Endothelial cell of umbilical vein (primary cell): ENCODE results near the gene CST8.

Source experiments
- POLR2A ChIP-seq: IDR thresholded peaks from 2 replicates; pipeline ENCODE4 v1.6.1; 2012; ENCODE audit warnings: low read depth, mild to moderate bottlenecking, control low read depth, low read length
- POLR2AphosphoS5 ChIP-seq: IDR thresholded peaks from 2 replicates; pipeline ENCODE4 v1.6.1; 2012; ENCODE audit warnings: low read depth, mild to moderate bottlenecking, control low read depth, low read length, moderate library complexity; ENCODE audit not compliant: insufficient read depth
- TF ChIP-seq, protein P1 (sequence below), 2 donors: IDR thresholded peaks; 1 replicate in 1 of 2; 2 replicates in 1 of 2; pipeline ENCODE4 v1.5.1; 2011; ENCODE audit warnings: low read length in 2 of 2, mild to moderate bottlenecking in 2 of 2, moderate library complexity in 2 of 2, control low read depth in 1 of 2, inconsistent platforms in 1 of 2, low read depth in 1 of 2; ENCODE audit not compliant: insufficient read depth in 1 of 2; ENCODE audit errors: extremely low read depth in 1 of 2
- TF ChIP-seq, protein P2 (sequence below): IDR thresholded peaks from 2 replicates; pipeline ENCODE4 v1.6.1; 2011; ENCODE audit not compliant: insufficient read depth, insufficient read length

DNA sequence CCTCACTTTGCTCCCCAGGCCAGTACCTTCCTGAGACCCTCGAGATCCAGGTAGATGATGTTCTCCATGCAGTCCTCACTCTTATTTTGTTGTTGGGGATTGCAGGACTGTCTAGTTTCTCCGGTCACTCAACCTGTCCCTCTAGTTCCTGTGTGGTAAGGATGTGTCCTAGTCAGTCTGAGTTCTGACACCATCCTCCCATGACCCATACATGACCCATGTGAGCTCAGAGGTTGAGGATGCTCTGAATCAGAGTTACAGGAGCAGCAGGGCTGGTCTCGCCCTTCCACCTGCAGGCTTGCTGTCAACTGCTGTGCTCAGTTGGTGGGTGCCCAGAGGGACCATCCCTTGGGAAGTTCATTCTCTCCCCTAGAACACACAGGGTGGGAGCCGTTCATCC lies 11.9 kb upstream of the CST8 start:
- TF ChIP-seq, protein P1, sequence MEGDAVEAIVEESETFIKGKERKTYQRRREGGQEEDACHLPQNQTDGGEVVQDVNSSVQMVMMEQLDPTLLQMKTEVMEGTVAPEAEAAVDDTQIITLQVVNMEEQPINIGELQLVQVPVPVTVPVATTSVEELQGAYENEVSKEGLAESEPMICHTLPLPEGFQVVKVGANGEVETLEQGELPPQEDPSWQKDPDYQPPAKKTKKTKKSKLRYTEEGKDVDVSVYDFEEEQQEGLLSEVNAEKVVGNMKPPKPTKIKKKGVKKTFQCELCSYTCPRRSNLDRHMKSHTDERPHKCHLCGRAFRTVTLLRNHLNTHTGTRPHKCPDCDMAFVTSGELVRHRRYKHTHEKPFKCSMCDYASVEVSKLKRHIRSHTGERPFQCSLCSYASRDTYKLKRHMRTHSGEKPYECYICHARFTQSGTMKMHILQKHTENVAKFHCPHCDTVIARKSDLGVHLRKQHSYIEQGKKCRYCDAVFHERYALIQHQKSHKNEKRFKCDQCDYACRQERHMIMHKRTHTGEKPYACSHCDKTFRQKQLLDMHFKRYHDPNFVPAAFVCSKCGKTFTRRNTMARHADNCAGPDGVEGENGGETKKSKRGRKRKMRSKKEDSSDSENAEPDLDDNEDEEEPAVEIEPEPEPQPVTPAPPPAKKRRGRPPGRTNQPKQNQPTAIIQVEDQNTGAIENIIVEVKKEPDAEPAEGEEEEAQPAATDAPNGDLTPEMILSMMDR (IDR thresholded peaks at IDR 0.05; ENCODE audit: extremely low read depth in 1 of 2, insufficient read depth in 1 of 2, low read depth in 1 of 2, low read length in 2 of 2): no peak
- TF ChIP-seq POLR2AphosphoS5 (no peak), POLR2A (no peak)
- TF ChIP-seq, protein P2, sequence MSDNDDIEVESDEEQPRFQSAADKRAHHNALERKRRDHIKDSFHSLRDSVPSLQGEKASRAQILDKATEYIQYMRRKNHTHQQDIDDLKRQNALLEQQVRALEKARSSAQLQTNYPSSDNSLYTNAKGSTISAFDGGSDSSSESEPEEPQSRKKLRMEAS: no peak
